B cell (primary cell): Measurements from ENCODE around the gene CEL. TPM values are rescaled to one million over a fixed set of nuclear protein-coding genes. Genes with fewer than 3 reads are reported as not detected.

ENCODE experiments used
- ATAC-seq: fragments of 200-7000 bp; cut with Tn5 transposase; one replicate; pipeline ENCODE4 v1.10.0; 2021; ENCODE audit warnings: low read depth, mild to moderate bottlenecking, moderate number of reproducible peaks, moderate library complexity
- CTCF ChIA-PET: fragments of 350-600 bp; sonication (Branson Sonifier 250); formaldehyde crosslinking; loops from one replicate; lab custom pipeline; 2021; ENCODE audit warnings: antibody characterized with exemption, inconsistent platforms; lab: Charles Lee
- POLR2A ChIA-PET: fragments of 350-600 bp; sonication (Branson Sonifier 250); formaldehyde crosslinking; loops from one replicate; lab custom pipeline; 2021; ENCODE audit warnings: antibody characterized with exemption; lab: Charles Lee
- DNase-seq: peaks from one replicate; pipeline ENCODE4 v3.0.0; 2013
- H2AFZ ChIP-seq: 2 replicates; pipeline ENCODE4 v1.6.1; 2012; ENCODE audit warnings: mild to moderate bottlenecking, low read depth, low read length; ENCODE audit not compliant: insufficient read depth, poor library complexity, severe bottlenecking
- H3K27ac ChIP-seq, 2 donors: 1 replicate in 1 of 2; 2 replicates in 1 of 2; pipeline ENCODE4 v1.5.1; 2012 to 2013; ENCODE audit warnings: low read length in 2 of 2, mild to moderate bottlenecking in 2 of 2, moderate library complexity in 1 of 2
- H3K27me3 ChIP-seq, 4 experiments: fragments of 200-600 bp in 1 of 4; sonication (generic) in 1 of 4; replicated peaks in 1 of 4; 1 replicate in 2 of 4; 2 replicates in 2 of 4; pipeline versions ENCODE4 v1.6.1 to v1.7.0; 2013 to 2016; ENCODE audit warnings: low read length in 3 of 4, mild to moderate bottlenecking in 2 of 4, mixed read lengths in 1 of 4, moderate library complexity in 1 of 4; ENCODE audit not compliant: insufficient read depth in 4 of 4, control insufficient read depth in 3 of 4; ENCODE audit errors: control extremely low read depth in 1 of 4
- H3K36me3 ChIP-seq, 2 experiments: replicated peaks in 1 of 2; 1 replicate in 1 of 2; 2 replicates in 1 of 2; pipeline versions ENCODE4 v1.6.1 to v1.7.1; 2013; ENCODE audit warnings: low read length in 1 of 2; ENCODE audit not compliant: insufficient read depth in 2 of 2, control insufficient read depth in 1 of 2; ENCODE audit errors: control extremely low read depth in 1 of 2, extremely low read depth in 1 of 2
- H3K4me1 ChIP-seq, 2 donors: fragments of 200-600 bp in 1 of 2; sonication (generic) in 1 of 2; 1 replicate in 1 of 2; 2 replicates in 1 of 2; pipeline versions ENCODE4 v1.5.1 to v1.6.1; 2013 to 2017; ENCODE audit warnings: low read length in 2 of 2; ENCODE audit not compliant: control insufficient read depth in 2 of 2, insufficient read depth in 2 of 2
- H3K4me2 ChIP-seq: replicated peaks from 2 replicates; pipeline ENCODE3; 2012; ENCODE audit warnings: mild to moderate bottlenecking, low read depth, low read length; ENCODE audit not compliant: poor library complexity, severe bottlenecking
- H3K4me3 ChIP-seq, 5 experiments: fragments of 200-600 bp in 1 of 5; sonication (generic) in 1 of 5; 1 replicate in 3 of 5; 2 replicates in 2 of 5; pipeline versions ENCODE4 v1.5.1 to v1.7.0; 2011 to 2016; ENCODE audit warnings: low read length in 4 of 5, mild to moderate bottlenecking in 4 of 5, low read depth in 2 of 5, control low read depth in 1 of 5, moderate library complexity in 1 of 5; ENCODE audit not compliant: insufficient read depth in 1 of 5; ENCODE audit errors: control extremely low read depth in 1 of 5, extremely low read depth in 1 of 5
- H3K79me2 ChIP-seq: fragments of 200-600 bp; sonication (generic); one replicate; pipeline ENCODE4 v1.6.0; 2016; ENCODE audit warnings: low read length; ENCODE audit not compliant: control insufficient read depth, insufficient read depth
- H3K9ac ChIP-seq: fragments of 200-600 bp; sonication (generic); 2 replicates; pipeline ENCODE4 v1.6.1; 2017; ENCODE audit warnings: mild to moderate bottlenecking, low read length, moderate library complexity
- H3K9me3 ChIP-seq, 3 donors: one replicate each; pipeline versions ENCODE4 v1.6.1 to v1.7.1; 2013; ENCODE audit warnings: low read length in 2 of 3; ENCODE audit not compliant: control insufficient read depth in 2 of 3, insufficient read depth in 1 of 3; ENCODE audit errors: control extremely low read depth in 1 of 3
- H4K20me1 ChIP-seq: 2 replicates; pipeline ENCODE4 v1.6.0; 2012; ENCODE audit warnings: mild to moderate bottlenecking, low read length; ENCODE audit not compliant: insufficient read depth, control insufficient read depth, poor library complexity, severe bottlenecking
- H3K27ac Mint-ChIP-seq: one replicate; pipeline ENCODE4 v1.8.0; 2021; ENCODE audit warnings: mixed read lengths
- H3K27me3 Mint-ChIP-seq: one replicate; pipeline ENCODE4 v1.8.0; 2021; ENCODE audit warnings: mixed read lengths
- H3K4me1 Mint-ChIP-seq: one replicate; pipeline ENCODE4 v1.8.0; 2021; ENCODE audit warnings: mixed read lengths
- H3K4me3 Mint-ChIP-seq: one replicate; pipeline ENCODE4 v1.8.0; 2021; ENCODE audit warnings: mixed read lengths
- H3K9me3 Mint-ChIP-seq: one replicate; pipeline ENCODE4 v1.8.0; 2022; ENCODE audit warnings: mixed read lengths; ENCODE audit not compliant: insufficient read depth
- CTCF ChIP-seq: fragments of 200-600 bp; IDR thresholded peaks from one replicate; pipeline ENCODE4 v1.8.0; 2022; ENCODE audit warnings: antibody characterized with exemption, mild to moderate bottlenecking
- EZH2 ChIP-seq: IDR thresholded peaks from 2 replicates; pipeline ENCODE4 v1.6.1; 2012; ENCODE audit warnings: borderline replicate concordance, low read depth, mild to moderate bottlenecking, moderate library complexity, low read length; ENCODE audit not compliant: insufficient read depth, poor library complexity, severe bottlenecking
- WGBS: methylation state at CpG from one replicate; pipeline ENCODE4 v1.1.5; 2013; ENCODE audit warnings: missing lambda C conversion rate; ENCODE audit not compliant: insufficient coverage; 5-methylcytosine and 5-hydroxymethylcytosine counted together
- intact Hi-C: fragments of 100-400 bp; cut with micrococcal nuclease; formaldehyde crosslinking; loops from one replicate; pipeline ENCODE4 v1.10.0; 2022
- polyA plus RNA-seq: library from polyadenylated mRNA; depleted of rRNA; stranded (reverse); fragments of >200 nt; gene quantifications from 2 replicates; pipeline ENCODE4 v1.2.3, GENCODE V29; 2012
- total RNA-seq, 2 donors: library from RNA; stranded (reverse); fragments of 120-200 nt in 1 of 2; gene quantifications; 1 replicate in 1 of 2; 2 replicates in 1 of 2; pipeline versions ENCODE4 v1.2.3 to v1.2.4, GENCODE V29; 2013 to 2022

The CEL gene
- total and polyA plus RNA-seq, 2 donors (not counting 1 experiment from before 2014, with no cell fraction given), result 0.51 to 0.57 TPM

- no peak overlapping the region for H3K4me3 Mint-ChIP-seq
- ChIA-PET CTCF (no interaction called here), POLR2A (no interaction called here)
- Histone ChIP-seq H3K79me2 (no peaks in the 10 kb centered on the region), H4K20me1 (no peaks in the 10 kb centered on the region), H3K4me1 (no peaks in the 10 kb centered on the region), H3K27ac (no peak overlapping the region), H3K36me3 (no peaks in the 10 kb centered on the region), H3K9me3 (no peaks in the 10 kb centered on the region), H3K9ac (no peak overlapping the region), H3K4me2 (no peak overlapping the region), H3K4me3 (no peak overlapping the region), H3K27me3 (no peaks in the 10 kb centered on the region), H2AFZ (no peak overlapping the region)
- H3K9me3 Mint-ChIP-seq, result no peaks in the 10 kb centered on the region
- H3K27me3 Mint-ChIP-seq, result no peaks in the 10 kb centered on the region
- no peak for TF ChIP-seq CTCF
- TF ChIP-seq EZH2, result no peak
- DNase-seq (no peak), ATAC-seq (no peak)
- H3K4me1 Mint-ChIP-seq, result no peaks in the 10 kb centered on the region
- WGBS, result 92% methylated on average over 5 of the region's 6 CpGs
- intact Hi-C loops, result no loop called here
- H3K27ac Mint-ChIP-seq, result no peak overlapping the region
Measured at GRCh38 chr9:133089271-133089671, 27.5 kb downstream of the CEL start.

DNA sequence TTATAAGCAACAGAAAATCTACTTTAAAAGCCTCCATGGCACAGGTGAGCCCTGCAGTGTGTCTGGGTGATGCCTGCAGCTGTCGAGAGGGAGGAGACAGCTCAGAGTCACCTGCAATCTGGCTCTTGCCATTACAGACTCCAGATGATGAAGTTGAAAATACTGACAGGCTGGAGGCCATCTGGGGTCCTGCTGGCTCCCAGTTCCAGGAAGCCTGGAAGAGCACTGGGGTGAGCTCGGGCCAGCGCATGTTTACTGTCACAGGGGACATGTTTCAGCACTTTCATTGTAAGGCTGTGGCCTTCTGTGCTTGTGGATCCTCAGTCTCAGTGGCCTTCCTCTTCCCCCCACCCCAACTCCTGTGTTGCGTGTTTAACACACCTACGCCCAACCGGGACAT is 28.4 kb downstream of the CEL start:
- POLR2A ChIA-PET, result no interaction called here

More for the DNA sequence above, 28.4 kb downstream of the CEL start:
- WGBS, result 76% methylated on average over 5 of the region's 6 CpGs
- H3K4me1 ChIP-seq, result no peaks in the 10 kb centered on the region
- Mint-ChIP-seq H3K4me3 (no peak overlapping the region), H3K27me3 (no peaks in the 10 kb centered on the region), H3K9me3 (no peaks in the 10 kb centered on the region), H3K4me1 (no peaks in the 10 kb centered on the region), H3K27ac (no peak overlapping the region)
- H3K79me2 ChIP-seq, result no peaks in the 10 kb centered on the region
- ATAC-seq, result no peak
- H3K27ac ChIP-seq, result no peak overlapping the region
- no peaks in the 10 kb centered on the region for H3K9me3 ChIP-seq
- no peaks in the 10 kb centered on the region for H4K20me1 ChIP-seq
- H2AFZ ChIP-seq, result no peak overlapping the region
- H3K27me3 ChIP-seq, result no peaks in the 10 kb centered on the region
- no peak overlapping the region for H3K4me2 ChIP-seq
- no peak overlapping the region for H3K4me3 ChIP-seq
- CTCF ChIA-PET, result interaction anchor here (1.0 kb wide), 1 partner anchor 77 kb away, joined by 3 read pairs; no protein-coding TSS in a partner anchor
- intact Hi-C loops, result no loop called here
- no peak for DNase-seq
- TF ChIP-seq CTCF (no peak), EZH2 (no peak)
- H3K9ac ChIP-seq, result no peak overlapping the region
- no peaks in the 10 kb centered on the region for H3K36me3 ChIP-seq
